NT2/D1 (cell line): ENCODE measurements around the gene KCNE1.

Source experiments
- SUZ12 ChIP-seq: IDR thresholded peaks from 2 replicates; pipeline ENCODE4 v1.6.1; 2011; ENCODE audit not compliant: insufficient read length, insufficient read depth; ENCODE audit errors: extremely low read depth
- YY1 ChIP-seq: IDR thresholded peaks from 2 replicates; pipeline ENCODE4 v1.6.1; 2011; ENCODE audit not compliant: insufficient read length, insufficient read depth
- ZNF274 ChIP-seq: IDR thresholded peaks from 2 replicates; pipeline ENCODE4 v1.6.1; 2011; ENCODE audit warnings: mild to moderate bottlenecking, low read depth, low read length

DNA sequence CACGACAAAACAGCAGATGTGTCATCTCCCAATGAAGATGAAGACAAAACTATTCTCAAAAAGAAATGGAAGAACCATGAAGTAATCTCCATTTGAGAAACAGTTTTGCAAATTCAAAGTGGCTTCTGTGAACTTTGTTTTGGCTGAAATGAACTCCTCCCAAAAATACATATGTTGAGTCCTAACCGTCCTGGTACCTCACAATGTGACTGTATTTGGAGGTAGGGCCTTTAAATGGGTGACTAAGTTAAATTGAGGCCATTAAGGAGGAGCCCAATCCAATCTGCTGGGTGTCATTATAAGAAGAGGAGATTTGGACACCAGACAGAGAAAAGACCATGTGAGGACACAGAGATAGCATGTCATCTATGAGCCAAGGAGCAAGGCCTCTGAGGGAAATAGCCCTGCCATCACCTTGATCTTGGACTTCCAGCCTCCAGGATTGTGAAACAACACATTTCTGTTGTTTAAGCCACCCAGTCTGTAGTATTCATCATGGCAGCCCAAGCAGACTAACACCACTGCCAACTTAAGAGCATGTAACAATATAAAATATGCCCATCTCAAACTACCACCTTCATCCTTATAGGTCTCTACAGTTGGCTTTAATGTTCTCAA is 38.3 kb upstream of the KCNE1 start:
- TF ChIP-seq YY1 (no peak), ZNF274 (no peak), SUZ12 (no peak)
